ENCODE data around the gene KCTD11.

The KCTD11 gene

GRCh38 chr17:7351665-7352502, at the start of gene KCTD11:
TSS of gene KCTD11 (plus strand) at chr17:7352162.
- DNase-seq, result peak; percentile 56

GRCh38 chr17:7304179-7304578, 47.8 kb upstream of the KCTD11 start:
- no peak for DNase-seq

GRCh38 chr17:7306911-7307685, 44.9 kb upstream of the KCTD11 start, which contains the start of gene EIF5A:
TSS of gene EIF5A (plus strand) at chr17:7307628. CDS start at chr17:7309636, 2,008 bp downstream.
- peak; percentile 100 for DNase-seq

GRCh38 chr17:7307686-7308624, 44.0 kb upstream of the KCTD11 start:
- DNase-seq, result peak; percentile 31

GRCh38 chr17:7308625-7309433, 43.1 kb upstream of the KCTD11 start:
- DNase-seq, result peak; percentile 83

DNA sequence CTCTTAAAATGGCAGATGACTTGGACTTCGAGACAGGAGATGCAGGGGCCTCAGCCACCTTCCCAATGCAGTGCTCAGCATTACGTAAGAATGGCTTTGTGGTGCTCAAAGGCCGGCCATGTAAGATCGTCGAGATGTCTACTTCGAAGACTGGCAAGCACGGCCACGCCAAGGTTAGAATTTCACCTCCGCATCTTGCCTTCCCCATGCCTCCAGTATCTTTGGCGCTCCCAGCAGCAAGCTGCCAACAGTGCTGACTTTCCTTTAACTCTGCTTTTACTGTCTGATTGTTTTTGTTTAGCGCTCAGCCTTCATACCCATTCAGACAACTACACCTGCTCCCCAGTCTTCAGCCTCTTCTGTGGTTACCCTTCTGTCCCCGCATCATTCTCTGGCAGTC, 42.3 kb upstream of the KCTD11 start:
- no peak for DNase-seq

GRCh38 chr17:7311110-7311705, 40.8 kb upstream of the KCTD11 start:
- no peak for DNase-seq

DNA sequence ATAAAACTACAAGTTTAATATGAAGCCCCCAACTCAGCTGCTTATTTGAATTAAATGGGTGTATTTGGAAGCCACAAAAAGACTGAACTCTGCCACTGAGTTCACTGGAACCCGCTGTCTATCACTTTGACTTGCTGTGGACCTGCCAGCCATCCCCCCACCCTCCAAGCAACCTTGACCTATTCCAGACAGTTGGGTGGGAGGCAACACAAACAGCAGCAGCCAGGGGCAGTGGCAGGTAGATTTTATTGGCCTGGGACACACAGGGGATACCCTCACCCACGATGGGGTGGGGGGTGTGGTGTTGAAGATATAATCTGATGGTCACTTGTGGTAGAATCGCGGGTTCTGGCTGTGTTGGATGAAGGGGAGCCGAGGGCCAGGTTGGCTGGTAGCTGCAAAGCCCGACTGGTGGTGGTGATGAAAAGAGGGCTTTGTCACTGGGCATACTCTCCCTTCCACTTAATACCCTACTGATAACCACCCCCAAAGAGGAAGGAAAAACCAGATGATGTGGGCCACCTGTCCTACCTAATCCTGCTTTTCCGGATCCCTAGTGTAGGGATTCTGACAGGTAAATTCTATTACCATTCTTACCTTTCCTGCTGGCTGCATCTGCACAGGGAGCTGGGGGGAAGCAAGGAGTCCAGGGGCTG, 39.4 kb upstream of the KCTD11 start:
- no peak for DNase-seq

DNA sequence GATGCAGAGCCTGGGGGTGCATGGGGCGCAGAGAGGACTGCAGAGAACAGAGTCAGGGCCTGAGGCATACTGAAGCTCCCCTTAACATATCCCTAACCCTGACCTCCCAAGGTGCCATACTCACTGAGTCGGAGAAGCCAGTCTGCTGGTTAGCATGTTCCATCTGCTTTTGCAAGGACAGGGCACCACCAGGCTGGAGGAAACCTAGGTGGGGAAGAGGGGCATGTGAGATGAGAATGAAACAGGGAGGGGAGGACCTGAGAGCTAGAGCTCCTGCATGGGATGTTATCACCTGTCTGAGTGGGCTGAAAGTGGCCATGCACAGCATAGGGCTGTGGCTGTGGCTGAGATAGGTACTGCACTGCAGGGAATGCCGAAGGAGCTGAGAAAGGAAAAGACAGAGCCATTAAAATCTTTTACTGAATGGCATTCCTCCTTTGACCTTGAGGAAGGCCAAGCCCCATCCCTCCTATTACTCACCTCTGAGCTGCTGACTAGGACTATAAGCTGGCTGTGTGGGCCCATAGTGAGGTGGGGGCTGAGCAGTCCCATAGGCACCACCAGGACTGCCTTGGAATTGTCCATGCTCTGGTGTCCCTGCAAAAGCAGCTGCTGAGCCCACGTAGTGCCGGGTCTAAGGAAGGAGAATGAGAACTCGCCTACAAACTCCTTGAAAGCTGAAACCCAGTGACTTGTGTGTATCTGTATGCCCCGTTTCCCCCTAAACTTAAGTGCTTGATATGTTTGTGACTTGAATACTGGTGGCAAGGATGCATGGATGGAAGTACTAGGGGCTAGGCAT, 38.7 kb upstream of the KCTD11 start:
- DNase-seq, result no peak

GRCh38 chr17:7313890-7314718, 37.9 kb upstream of the KCTD11 start:
- no peak for DNase-seq

GRCh38 chr17:7314719-7315569, 37.0 kb upstream of the KCTD11 start, which contains the start of gene GPS2:
TSS of gene GPS2 (minus strand) at chr17:7315360. CDS start at chr17:7315052, 308 bp downstream.
- peak; percentile 90 for DNase-seq

DNA sequence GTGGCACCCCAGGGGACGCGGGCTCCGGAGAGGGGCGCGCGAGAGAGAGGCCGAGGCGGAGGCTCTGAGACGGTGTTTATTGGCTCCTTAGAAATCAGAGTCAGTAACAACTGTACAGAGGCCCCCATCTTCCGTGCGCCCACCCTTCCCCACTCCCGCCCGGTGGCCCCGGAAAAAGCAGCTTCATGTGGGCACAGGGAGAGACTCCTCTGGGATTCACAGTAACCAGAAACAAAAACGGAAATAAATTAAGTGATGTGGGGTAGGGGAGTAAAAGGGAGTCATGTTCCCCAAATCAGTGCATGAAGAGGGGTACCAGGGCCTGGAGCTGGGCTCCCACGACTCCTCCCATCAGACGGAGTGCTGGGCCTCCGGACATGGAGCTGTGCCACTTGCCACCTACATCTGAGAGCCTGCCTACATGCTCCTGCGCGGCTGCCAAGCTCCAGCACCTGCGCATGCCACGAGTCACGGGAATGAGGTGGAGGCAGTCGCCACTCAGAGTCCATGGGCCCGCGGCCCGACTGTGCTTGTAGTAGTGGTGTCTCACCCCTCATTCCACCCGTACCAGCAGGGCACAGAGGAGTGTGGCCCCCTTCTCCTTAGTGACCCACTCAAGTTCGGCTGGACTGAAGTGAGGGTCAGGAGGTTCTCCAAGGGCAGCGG, 36.3 kb upstream of the KCTD11 start:
- DNase-seq, result no peak

DNA sequence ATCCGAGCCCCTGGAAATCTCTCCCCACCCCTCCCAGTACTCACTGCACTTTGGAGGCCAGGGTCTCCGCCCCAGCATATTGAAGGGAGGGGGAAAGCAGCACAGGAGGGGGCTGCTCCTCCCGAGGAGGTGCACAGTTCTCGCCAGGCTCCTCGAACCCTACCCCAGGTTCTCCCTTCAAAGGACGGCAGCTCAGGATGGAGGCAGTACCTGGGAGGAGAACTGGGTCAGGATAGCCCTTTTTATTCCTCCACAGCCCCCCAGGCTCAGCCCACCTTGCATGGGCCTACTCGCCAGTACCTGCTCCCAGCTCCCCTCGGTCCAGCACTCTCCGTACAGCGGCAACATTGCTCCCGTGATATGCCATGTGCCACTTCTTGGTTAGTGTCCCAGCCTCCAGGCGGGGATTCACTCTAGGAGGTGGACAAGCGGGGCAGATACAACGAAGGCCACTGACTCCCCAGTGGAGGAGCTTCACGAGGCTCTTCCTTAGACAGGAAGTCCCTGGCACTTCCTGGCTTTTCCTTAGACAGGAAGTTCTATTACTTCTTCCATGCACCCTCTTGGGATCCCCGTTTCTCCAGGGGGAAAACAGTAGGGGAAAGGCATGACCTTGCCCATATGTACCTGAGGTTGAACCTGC, 34.7 kb upstream of the KCTD11 start:
- DNase-seq, result no peak

- DNase-seq, result no peak
Observed at GRCh38 chr17:7318121-7318860, 33.7 kb upstream of the KCTD11 start.

DNA sequence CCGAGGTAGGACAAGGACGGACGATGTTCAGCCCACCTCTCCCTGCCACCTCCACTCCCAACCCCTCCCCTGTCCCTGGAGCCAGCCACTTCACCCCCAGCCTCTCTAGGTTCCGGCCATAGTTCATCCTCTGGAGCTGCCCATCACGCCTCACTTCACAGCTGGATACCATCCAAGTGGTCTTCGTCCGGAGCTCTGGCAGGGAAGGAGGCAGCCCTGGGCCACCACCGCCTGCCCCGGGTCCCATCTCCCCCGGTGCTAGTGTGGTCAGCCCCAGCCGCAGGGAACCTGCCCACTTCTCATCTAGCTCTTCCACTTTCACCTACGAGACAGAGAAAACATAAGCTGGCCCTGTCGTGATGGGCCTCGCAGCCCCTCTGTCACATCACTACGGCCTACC, 30.5 kb upstream of the KCTD11 start:
- DNase-seq, result no peak

GRCh38 chr17:7322520-7323194, 29.3 kb upstream of the KCTD11 start:
- no peak for DNase-seq

All from activated T-cell treated with anti-CD3 and anti-CD28 coated beads for 4 hours (primary cell).